WTC11 (cell line): ENCODE data around the gene KRAS. TPM values are rescaled to one million over a fixed set of nuclear protein-coding genes. Genes with fewer than 3 reads are reported as not detected.

Source experiments
- ATAC-seq: fragments of 200-7000 bp; cut with Tn5 transposase; 2 replicates; pipeline ENCODE4 v1.10.0; 2021; ENCODE audit warnings: mild to moderate bottlenecking, moderate library complexity
- CTCF ChIA-PET: fragments of 300-600 bp; sonication (Branson Sonifier 250); formaldehyde crosslinking; loops from one replicate; lab custom pipeline; 2021; ENCODE audit warnings: antibody characterized with exemption; lab: Charles Lee
- POLR2A ChIA-PET: fragments of 350-600 bp; sonication (Branson Sonifier 250); formaldehyde crosslinking; loops from one replicate; lab custom pipeline; 2021; ENCODE audit warnings: antibody characterized with exemption; lab: Charles Lee
- DNase-seq: peaks from one replicate; pipeline ENCODE4 v3.0.0; 2021; ENCODE audit warnings: low spot score
- H3K27ac Mint-ChIP-seq: 2 replicates; pipeline ENCODE4 v1.8.0; 2021; ENCODE audit warnings: mixed read lengths
- H3K27me3 Mint-ChIP-seq: 2 replicates; pipeline ENCODE4 v1.8.0; 2021; ENCODE audit warnings: low read depth, mild to moderate bottlenecking, moderate library complexity, mixed read lengths
- H3K36me3 Mint-ChIP-seq: 2 replicates; pipeline ENCODE4 v1.8.0; 2021; ENCODE audit warnings: mixed read lengths
- H3K4me1 Mint-ChIP-seq: 2 replicates; pipeline ENCODE4 v1.8.0; 2022; ENCODE audit warnings: mixed read lengths
- H3K4me3 Mint-ChIP-seq: 2 replicates; pipeline ENCODE4 v1.8.0; 2021; ENCODE audit warnings: mild to moderate bottlenecking, moderate library complexity, mixed read lengths
- H3K9me3 Mint-ChIP-seq: 2 replicates; pipeline ENCODE4 v1.8.0; 2021; ENCODE audit warnings: mixed read lengths
- CREB1 ChIP-seq: sonication (generic); formaldehyde crosslinking; IDR thresholded peaks from 2 replicates; pipeline ENCODE4 v1.8.0; 2023; ENCODE audit warnings: mild to moderate bottlenecking, missing genetic modification reagents
- EMX1 ChIP-seq: fragments of 250-450 bp; sonication (Bioruptor Pico); IDR thresholded peaks from 2 replicates; pipeline ENCODE4 v1.8.0; 2021; ENCODE audit warnings: mild to moderate bottlenecking
- IRF2 ChIP-seq: sonication (generic); formaldehyde crosslinking; IDR thresholded peaks from 2 replicates; pipeline ENCODE4 v1.8.0; 2022; ENCODE audit warnings: low read depth, missing genetic modification reagents, borderline replicate concordance
- MAX ChIP-seq: sonication (generic); formaldehyde crosslinking; IDR thresholded peaks from 2 replicates; pipeline ENCODE4 v1.8.0; 2022; ENCODE audit warnings: mild to moderate bottlenecking, missing genetic modification reagents
- NFATC4 ChIP-seq: fragments of 250-450 bp; sonication (Bioruptor Pico); IDR thresholded peaks from 2 replicates; pipeline ENCODE4 v1.9.0; 2021; ENCODE audit warnings: mild to moderate bottlenecking
- PRRX2 ChIP-seq: fragments of 250-450 bp; sonication (Bioruptor Pico); IDR thresholded peaks from 2 replicates; pipeline ENCODE4 v1.8.0; 2021; ENCODE audit warnings: mild to moderate bottlenecking
- TCF7 ChIP-seq: sonication (generic); formaldehyde crosslinking; IDR thresholded peaks from 2 replicates; pipeline ENCODE4 v1.8.0; 2022; ENCODE audit warnings: mild to moderate bottlenecking, low read depth, missing genetic modification reagents, moderate library complexity
- TEAD1 ChIP-seq: sonication (generic); formaldehyde crosslinking; IDR thresholded peaks from 2 replicates; pipeline ENCODE4 v1.8.0; 2022; ENCODE audit warnings: mild to moderate bottlenecking, missing genetic modification reagents
- ZNF281 ChIP-seq: sonication (generic); formaldehyde crosslinking; IDR thresholded peaks from 2 replicates; pipeline ENCODE4 v1.8.0; 2023; ENCODE audit warnings: mild to moderate bottlenecking, missing genetic modification reagents
- total RNA-seq: library from RNA; stranded (reverse); gene quantifications from 3 replicates; pipeline ENCODE4 v1.2.3, GENCODE V29; 2021
- TF ChIP-seq, protein P1 (sequence below): sonication (generic); formaldehyde crosslinking; IDR thresholded peaks from 2 replicates; pipeline ENCODE4 v1.8.0; 2022; ENCODE audit warnings: missing genetic modification reagents
- TF ChIP-seq, protein P2 (sequence below): sonication (generic); formaldehyde crosslinking; IDR thresholded peaks from 2 replicates; pipeline ENCODE4 v1.8.1; 2022; ENCODE audit warnings: mild to moderate bottlenecking, moderate library complexity, missing genetic modification reagents
- TF ChIP-seq, protein P3 (sequence below): sonication (generic); formaldehyde crosslinking; IDR thresholded peaks from 2 replicates; pipeline ENCODE4 v1.8.1; 2023; ENCODE audit warnings: mild to moderate bottlenecking, missing genetic modification reagents, borderline replicate concordance
- TF ChIP-seq, protein P4 (sequence below): sonication (generic); formaldehyde crosslinking; conservative IDR thresholded peaks from 2 replicates; pipeline ENCODE4 v1.8.1; 2023; ENCODE audit warnings: mild to moderate bottlenecking, low read depth, missing genetic modification reagents, moderate library complexity
- TF ChIP-seq, protein P5 (sequence below): fragments of 250-450 bp; sonication (Bioruptor Pico); IDR thresholded peaks from 2 replicates; pipeline ENCODE4 v1.9.0; 2021; ENCODE audit warnings: mild to moderate bottlenecking, borderline replicate concordance
- TF ChIP-seq, protein P6 (sequence below): sonication (generic); formaldehyde crosslinking; IDR thresholded peaks from 2 replicates; pipeline ENCODE4 v1.8.1; 2023; ENCODE audit warnings: mild to moderate bottlenecking, missing genetic modification reagents, moderate library complexity

Gene KRAS
- total RNA-seq, 1 experiment from 2014 or later = 66.2 TPM

DNA sequence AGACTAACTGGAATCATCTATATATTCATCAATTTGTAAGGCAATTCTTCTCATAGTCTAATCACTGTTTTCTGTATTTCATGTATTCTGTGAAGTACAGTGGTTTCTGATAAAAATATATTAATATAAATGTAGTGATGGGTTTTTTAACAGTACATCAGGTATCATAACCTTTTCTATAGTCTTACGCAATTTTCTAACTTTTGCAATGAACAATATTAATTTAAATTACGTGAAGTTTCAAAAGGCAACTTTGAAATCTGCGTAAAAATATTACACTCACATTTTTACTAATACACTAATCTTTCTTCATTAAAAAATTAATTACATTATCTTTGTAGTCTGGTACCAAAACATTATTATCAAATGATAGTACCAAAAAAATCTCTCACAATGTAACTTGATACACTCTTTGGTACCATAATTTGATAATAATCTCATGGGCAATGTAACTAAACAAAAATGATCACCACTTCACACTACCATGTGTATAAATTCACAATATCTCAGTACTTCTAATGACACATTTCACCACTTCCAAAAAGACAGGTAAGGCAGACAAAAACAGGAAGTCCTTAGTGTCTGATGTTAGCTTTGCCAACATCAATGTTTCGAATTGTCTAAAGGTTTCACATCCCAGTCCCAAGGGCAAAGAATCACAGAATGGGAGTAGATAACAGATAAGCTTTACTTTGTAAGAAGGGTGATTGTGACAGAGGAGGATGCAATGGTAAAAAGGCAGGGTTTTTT, 64.5 kb downstream of the KRAS start (continued):
- TF ChIP-seq, protein P1, sequence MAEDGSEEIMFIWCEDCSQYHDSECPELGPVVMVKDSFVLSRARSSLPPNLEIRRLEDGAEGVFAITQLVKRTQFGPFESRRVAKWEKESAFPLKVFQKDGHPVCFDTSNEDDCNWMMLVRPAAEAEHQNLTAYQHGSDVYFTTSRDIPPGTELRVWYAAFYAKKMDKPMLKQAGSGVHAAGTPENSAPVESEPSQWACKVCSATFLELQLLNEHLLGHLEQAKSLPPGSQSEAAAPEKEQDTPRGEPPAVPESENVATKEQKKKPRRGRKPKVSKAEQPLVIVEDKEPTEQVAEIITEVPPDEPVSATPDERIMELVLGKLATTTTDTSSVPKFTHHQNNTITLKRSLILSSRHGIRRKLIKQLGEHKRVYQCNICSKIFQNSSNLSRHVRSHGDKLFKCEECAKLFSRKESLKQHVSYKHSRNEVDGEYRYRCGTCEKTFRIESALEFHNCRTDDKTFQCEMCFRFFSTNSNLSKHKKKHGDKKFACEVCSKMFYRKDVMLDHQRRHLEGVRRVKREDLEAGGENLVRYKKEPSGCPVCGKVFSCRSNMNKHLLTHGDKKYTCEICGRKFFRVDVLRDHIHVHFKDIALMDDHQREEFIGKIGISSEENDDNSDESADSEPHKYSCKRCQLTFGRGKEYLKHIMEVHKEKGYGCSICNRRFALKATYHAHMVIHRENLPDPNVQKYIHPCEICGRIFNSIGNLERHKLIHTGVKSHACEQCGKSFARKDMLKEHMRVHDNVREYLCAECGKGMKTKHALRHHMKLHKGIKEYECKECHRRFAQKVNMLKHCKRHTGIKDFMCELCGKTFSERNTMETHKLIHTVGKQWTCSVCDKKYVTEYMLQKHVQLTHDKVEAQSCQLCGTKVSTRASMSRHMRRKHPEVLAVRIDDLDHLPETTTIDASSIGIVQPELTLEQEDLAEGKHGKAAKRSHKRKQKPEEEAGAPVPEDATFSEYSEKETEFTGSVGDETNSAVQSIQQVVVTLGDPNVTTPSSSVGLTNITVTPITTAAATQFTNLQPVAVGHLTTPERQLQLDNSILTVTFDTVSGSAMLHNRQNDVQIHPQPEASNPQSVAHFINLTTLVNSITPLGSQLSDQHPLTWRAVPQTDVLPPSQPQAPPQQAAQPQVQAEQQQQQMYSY (CRISPR knock-in tag) = no peak

DNA sequence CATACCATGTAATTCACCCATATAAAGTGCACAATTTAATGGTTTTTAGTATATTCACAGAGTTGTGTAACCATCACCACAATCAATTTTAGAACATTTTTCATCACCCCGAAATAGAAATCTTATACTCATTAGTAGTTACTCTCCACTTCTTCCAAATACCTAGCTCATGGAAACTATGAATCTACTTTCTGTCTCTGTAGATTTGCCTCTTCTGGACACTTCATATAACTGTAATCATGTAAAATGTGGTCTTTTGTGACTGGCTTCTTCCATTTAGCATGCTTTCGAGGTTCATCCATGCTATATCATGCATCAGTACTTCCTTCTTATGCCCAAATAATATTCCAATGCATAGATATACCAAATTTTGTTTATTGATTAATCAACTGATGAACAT, 66.6 kb downstream of the KRAS start:
- H3K4me1 Mint-ChIP-seq = no peaks in the 10 kb centered on the region
- H3K27ac Mint-ChIP-seq = no peak overlapping the region
- H3K9me3 Mint-ChIP-seq = no peaks in the 10 kb centered on the region
- H3K27me3 Mint-ChIP-seq = no peaks in the 10 kb centered on the region
- no peaks in the 10 kb centered on the region for H3K36me3 Mint-ChIP-seq
- no peak overlapping the region for H3K4me3 Mint-ChIP-seq
- no peak for DNase-seq
- ATAC-seq = no peak
- POLR2A ChIA-PET = interaction anchor here (0.6 kb wide), 1 partner anchor 195 kb away, joined by 8 read pairs; no protein-coding TSS in a partner anchor
- CTCF ChIA-PET = no interaction called here
- TF ChIP-seq, protein P2, sequence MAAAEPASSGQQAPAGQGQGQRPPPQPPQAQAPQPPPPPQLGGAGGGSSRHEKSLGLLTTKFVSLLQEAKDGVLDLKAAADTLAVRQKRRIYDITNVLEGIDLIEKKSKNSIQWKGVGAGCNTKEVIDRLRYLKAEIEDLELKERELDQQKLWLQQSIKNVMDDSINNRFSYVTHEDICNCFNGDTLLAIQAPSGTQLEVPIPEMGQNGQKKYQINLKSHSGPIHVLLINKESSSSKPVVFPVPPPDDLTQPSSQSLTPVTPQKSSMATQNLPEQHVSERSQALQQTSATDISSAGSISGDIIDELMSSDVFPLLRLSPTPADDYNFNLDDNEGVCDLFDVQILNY (CRISPR knock-in tag) = no peak
- TF ChIP-seq MAX (CRISPR knock-in tag) (no peak), TEAD1 (CRISPR knock-in tag) (no peak), NFATC4 (CRISPR knock-in tag) (no peak), EMX1 (CRISPR knock-in tag) (no peak), TCF7 (CRISPR knock-in tag) (no peak), ZNF281 (CRISPR knock-in tag) (no peak), CREB1 (no peak), IRF2 (CRISPR knock-in tag) (no peak), PRRX2 (no peak)
- TF ChIP-seq, protein P3, sequence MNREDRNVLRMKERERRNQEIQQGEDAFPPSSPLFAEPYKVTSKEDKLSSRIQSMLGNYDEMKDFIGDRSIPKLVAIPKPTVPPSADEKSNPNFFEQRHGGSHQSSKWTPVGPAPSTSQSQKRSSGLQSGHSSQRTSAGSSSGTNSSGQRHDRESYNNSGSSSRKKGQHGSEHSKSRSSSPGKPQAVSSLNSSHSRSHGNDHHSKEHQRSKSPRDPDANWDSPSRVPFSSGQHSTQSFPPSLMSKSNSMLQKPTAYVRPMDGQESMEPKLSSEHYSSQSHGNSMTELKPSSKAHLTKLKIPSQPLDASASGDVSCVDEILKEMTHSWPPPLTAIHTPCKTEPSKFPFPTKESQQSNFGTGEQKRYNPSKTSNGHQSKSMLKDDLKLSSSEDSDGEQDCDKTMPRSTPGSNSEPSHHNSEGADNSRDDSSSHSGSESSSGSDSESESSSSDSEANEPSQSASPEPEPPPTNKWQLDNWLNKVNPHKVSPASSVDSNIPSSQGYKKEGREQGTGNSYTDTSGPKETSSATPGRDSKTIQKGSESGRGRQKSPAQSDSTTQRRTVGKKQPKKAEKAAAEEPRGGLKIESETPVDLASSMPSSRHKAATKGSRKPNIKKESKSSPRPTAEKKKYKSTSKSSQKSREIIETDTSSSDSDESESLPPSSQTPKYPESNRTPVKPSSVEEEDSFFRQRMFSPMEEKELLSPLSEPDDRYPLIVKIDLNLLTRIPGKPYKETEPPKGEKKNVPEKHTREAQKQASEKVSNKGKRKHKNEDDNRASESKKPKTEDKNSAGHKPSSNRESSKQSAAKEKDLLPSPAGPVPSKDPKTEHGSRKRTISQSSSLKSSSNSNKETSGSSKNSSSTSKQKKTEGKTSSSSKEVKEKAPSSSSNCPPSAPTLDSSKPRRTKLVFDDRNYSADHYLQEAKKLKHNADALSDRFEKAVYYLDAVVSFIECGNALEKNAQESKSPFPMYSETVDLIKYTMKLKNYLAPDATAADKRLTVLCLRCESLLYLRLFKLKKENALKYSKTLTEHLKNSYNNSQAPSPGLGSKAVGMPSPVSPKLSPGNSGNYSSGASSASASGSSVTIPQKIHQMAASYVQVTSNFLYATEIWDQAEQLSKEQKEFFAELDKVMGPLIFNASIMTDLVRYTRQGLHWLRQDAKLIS (CRISPR knock-in tag) = no peak
- TF ChIP-seq, protein P4, sequence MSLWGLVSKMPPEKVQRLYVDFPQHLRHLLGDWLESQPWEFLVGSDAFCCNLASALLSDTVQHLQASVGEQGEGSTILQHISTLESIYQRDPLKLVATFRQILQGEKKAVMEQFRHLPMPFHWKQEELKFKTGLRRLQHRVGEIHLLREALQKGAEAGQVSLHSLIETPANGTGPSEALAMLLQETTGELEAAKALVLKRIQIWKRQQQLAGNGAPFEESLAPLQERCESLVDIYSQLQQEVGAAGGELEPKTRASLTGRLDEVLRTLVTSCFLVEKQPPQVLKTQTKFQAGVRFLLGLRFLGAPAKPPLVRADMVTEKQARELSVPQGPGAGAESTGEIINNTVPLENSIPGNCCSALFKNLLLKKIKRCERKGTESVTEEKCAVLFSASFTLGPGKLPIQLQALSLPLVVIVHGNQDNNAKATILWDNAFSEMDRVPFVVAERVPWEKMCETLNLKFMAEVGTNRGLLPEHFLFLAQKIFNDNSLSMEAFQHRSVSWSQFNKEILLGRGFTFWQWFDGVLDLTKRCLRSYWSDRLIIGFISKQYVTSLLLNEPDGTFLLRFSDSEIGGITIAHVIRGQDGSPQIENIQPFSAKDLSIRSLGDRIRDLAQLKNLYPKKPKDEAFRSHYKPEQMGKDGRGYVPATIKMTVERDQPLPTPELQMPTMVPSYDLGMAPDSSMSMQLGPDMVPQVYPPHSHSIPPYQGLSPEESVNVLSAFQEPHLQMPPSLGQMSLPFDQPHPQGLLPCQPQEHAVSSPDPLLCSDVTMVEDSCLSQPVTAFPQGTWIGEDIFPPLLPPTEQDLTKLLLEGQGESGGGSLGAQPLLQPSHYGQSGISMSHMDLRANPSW = no peak
- TF ChIP-seq, protein P5, sequence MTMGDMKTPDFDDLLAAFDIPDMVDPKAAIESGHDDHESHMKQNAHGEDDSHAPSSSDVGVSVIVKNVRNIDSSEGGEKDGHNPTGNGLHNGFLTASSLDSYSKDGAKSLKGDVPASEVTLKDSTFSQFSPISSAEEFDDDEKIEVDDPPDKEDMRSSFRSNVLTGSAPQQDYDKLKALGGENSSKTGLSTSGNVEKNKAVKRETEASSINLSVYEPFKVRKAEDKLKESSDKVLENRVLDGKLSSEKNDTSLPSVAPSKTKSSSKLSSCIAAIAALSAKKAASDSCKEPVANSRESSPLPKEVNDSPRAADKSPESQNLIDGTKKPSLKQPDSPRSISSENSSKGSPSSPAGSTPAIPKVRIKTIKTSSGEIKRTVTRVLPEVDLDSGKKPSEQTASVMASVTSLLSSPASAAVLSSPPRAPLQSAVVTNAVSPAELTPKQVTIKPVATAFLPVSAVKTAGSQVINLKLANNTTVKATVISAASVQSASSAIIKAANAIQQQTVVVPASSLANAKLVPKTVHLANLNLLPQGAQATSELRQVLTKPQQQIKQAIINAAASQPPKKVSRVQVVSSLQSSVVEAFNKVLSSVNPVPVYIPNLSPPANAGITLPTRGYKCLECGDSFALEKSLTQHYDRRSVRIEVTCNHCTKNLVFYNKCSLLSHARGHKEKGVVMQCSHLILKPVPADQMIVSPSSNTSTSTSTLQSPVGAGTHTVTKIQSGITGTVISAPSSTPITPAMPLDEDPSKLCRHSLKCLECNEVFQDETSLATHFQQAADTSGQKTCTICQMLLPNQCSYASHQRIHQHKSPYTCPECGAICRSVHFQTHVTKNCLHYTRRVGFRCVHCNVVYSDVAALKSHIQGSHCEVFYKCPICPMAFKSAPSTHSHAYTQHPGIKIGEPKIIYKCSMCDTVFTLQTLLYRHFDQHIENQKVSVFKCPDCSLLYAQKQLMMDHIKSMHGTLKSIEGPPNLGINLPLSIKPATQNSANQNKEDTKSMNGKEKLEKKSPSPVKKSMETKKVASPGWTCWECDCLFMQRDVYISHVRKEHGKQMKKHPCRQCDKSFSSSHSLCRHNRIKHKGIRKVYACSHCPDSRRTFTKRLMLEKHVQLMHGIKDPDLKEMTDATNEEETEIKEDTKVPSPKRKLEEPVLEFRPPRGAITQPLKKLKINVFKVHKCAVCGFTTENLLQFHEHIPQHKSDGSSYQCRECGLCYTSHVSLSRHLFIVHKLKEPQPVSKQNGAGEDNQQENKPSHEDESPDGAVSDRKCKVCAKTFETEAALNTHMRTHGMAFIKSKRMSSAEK (CRISPR knock-in tag) = no peak
- TF ChIP-seq, protein P6, sequence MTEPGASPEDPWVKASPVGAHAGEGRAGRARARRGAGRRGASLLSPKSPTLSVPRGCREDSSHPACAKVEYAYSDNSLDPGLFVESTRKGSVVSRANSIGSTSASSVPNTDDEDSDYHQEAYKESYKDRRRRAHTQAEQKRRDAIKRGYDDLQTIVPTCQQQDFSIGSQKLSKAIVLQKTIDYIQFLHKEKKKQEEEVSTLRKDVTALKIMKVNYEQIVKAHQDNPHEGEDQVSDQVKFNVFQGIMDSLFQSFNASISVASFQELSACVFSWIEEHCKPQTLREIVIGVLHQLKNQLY (CRISPR knock-in tag) = no peak
